Ammon's horn (tissue), 1 donor: ENCODE measurements around the gene PIP5K1B.
A peak's percentile ranks its signal among the peaks of the same experiment; 100 is the strongest.

Source experiments
- DNase-seq: peaks from one replicate; pipeline ENCODE4 v3.0.0-alpha.2; 2016; ENCODE audit warnings: low spot score

Gene PIP5K1B

DNA sequence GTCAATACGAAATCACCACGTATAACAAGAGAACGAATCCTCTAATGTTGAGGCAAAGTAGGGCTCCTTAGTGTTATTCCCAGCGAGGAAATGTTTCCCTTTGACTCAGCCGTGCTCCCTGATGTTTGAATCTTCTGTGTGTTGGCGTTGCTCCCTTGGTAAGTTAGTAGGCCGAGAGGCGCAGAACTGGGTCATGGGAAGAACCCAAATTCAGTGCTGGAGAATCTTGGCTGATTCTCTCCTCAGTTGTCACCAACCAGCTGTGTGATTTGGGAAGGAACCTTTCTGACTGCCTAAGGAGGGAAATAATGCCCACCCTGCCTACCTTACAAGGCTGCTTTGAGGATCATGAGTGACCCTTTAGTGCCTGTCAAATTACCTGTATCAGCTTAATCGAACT, 286.4 kb downstream of the PIP5K1B start:
- DNase-seq, result no peak

DNA sequence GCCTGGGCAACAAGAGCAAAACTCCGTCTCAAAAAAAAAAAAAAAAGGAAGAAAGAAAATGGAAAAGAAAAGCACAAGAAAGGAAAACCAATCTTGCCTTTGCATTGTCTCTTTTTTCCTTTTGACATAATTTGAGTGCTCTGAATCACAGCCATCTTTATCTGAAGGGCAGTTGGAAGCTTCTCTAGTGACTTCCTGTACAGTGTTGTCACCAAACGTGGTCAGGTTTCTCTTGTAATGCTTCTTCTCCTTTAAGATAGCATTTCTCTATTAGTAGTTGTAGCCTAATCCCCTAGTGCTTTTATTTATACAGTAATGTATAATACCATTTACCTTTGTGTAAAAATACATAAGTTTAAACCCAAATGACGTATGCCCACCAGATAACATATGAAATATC, 290.7 kb downstream of the PIP5K1B start:
- DNase-seq, result no peak

DNA sequence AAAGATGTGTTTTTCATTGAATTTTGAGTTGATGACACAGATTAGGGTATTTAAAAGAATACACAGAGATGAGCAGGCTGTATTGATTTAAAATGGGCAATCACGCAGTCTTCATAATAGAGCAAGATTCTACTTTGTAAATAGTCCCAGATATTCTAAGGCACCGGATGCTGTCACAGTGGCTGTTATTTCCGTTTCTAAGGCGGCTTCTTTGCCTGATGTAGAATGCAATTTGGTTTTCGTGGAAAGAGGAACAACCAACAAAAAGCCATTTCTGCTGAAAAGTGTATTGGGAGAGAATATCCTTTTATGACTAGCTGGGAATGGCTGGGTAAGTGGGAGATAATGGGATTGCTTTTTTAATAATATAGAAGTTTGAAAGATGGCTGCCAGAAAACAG, 291.4 kb downstream of the PIP5K1B start:
- peak; percentile 43 for DNase-seq

DNA sequence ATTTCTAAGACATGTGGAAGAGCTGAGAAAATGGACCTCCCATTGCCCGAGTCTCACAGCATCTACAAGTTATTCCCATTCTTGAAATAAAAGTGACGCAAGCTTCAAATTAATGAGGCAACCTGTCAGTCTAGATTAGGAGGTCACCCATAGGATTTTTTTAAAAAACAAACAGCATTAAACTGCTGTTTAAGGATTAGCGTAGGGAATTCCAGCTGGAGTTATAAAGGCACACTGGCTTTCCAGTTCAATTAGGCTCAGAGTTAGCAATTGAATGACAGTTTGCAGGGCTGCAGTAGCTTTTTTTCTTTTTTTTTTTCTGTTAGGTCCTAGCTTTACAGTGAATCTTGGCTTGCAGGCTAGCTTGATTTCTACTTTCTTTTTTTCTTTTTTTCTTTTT, 292.6 kb downstream of the PIP5K1B start:
- DNase-seq, result no peak

DNA sequence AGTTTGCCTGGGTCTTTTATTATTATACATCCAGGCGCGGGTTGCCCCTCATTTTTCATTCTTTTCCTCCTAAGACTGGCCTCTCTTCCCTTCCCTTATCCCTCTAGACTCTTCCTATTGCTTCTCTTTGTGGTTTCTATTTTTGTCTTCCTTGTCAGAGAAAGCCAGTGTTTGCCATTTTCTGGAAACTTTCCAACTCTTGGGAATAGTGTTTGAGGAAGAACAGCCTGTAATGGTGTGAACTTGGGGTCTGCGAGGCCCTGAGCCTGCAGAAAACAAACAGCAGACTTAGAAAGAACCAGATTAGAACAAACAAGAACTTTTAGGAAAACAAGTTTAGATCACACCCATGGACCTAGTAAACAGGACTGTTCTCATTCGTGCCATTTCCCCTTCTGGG, 293.3 kb downstream of the PIP5K1B start:
- DNase-seq, result no peak

DNA sequence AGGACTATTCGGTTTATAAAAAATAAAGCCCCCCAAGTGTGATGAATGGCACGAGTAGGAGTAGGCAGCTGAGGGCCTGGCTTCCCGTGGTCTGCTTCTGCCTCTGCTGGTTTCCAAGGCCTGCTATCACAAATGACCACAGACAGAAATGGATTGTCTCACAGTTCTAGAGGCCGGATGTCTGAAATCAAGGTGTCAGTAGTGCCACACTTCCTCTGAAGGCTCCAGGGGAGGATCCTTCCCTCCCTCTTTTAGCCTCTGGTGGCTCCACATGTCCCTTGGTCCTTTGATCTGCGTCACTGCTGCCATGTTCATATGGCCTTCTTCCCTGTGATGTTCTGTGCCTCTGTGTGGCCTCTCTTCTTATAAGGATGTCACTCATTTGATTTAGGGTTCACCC, 293.8 kb downstream of the PIP5K1B start:
- DNase-seq, result no peak

DNA sequence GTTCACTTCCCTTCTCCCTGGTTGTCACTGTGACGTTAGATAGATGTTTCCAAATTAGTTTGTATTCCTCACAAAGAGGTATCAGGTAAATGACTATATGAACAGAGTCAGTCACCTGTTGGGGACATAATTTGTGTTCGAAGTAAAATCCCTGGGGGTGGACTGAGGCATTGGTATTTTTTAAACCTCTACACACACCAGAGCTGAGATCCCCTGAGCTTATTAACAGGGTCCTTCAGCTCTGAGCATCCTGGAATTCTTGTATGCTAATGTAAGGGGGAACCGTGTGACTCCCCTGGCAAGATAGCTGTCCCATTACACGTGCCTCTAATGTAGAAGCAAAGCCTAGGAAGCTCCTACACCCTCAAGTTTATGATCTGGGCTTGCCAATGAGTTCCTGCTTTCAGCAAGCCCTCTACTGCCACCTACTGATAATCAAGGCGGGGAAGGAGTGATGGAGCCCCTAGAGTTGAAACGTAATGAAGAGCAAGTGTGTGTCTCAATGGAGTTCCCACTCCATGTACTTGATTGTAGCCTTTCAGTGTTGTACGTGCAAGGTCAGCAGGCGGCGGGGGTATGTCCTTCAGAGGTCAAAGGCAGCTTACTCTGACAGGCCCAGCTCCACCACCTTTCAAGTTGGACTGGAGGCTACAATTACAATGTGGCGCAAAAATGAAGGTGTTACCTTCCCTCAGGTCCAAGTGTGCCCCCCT, 294.5 kb downstream of the PIP5K1B start:
- peak; percentile 89 for DNase-seq

DNA sequence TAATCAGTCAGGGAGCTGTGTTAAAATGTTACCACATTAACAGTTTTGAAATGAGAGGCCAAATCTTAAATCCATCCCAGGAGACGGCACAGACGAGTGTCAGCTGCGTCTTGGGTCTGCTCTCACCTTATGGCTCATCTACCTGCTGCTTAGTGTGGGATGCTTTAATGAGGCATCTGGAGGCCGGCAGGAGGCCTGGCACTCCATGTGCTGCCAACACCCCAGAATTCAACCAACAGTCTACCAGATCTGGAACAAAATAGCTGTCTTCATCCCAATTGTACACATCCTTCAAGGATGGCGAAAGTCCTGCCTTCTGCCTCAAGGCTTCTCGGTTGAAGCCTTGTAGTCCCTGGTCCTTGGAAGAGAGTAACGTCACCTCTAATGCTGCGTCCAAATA, 296.9 kb downstream of the PIP5K1B start:
- no peak for DNase-seq

DNA sequence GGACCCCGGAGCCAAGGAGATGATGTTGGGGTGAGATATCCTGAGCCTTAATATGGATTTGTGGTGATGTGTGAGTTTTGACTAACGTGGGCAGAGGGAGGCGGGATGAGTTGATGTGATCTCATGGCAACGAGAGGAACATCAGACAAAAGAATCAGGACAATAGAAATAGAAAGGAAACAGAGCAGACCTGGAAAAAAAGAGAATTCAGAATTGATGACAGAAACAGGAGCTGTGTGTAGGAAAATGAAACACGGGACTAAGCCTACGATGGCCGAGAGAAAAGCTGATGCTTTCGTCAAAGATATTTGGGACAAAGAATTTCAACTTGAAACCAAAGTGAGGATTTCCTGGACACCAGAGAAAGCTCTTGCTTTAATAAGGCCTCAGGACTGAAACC, 298.0 kb downstream of the PIP5K1B start:
- DNase-seq, result no peak

DNA sequence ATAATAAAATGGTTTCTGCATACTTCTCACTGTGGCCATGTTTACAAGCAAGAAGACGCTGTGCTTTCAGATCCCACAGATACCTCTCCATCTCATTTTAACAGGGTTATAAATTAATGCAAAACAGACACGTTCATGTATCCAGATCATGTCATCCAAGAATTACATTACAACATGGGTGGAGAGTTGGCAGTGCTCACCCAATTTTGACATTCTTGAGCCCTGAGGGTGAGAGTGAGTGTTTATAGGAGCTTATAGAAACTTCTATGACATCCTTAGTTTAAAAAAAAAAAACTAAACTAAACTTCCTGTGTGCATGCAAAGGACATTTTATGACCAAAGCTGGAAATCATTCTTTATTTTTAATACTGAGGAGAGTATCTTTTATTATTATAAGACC, 299.8 kb downstream of the PIP5K1B start:
- no peak for DNase-seq

DNA sequence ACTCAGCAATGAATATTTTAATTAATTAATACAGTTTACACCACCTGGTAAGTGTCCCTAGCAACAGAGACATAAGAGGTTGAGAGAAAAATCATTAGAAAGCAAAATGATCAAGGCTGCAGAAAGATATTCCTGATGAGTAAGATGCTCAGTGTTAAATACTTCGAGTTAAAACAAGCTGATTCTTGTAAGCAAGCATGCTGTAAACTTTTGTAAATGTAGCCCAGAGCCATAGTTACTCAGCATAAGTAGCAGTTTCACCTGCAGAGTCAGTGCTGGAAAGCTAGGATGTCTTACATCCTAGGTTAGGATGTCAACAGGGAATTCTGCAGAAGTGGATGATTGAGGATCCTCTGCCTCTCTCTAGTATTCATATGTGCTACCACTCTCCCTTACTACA, 304.7 kb downstream of the PIP5K1B start:
- no peak for DNase-seq

DNA sequence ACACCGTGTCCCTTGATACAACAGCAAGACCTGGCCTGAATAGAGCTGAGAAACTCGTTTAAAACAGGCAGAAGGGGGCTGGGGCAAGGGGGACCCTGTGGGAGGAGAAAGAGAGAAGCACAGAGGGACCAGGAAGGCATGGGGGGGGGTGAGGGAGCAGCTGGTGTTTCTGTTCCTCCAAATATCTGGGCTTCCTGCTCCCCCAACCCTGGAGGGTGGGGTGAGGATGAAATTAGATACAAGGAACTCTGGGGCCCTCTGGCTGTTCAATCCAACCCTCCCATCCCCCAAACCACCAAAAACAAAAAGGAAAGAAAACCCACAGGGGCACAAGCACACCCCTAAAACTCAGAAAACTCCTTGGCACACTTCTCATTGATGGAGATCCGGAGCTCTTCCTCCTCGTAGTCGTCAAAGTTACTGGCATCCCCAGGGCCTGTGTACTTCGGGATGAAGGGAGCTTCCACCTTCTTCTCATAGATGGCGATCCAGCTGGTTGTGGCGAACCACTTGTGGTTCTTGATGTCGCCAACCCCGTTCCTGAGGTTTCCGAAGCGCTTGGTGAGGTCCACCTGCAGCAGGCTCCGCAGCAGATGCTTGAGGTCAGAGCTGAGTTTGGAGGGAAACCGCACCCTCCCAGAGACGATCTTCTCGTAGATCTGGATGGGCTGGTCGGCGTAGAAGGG, 307.8 kb downstream of the PIP5K1B start:
- no peak for DNase-seq

DNA sequence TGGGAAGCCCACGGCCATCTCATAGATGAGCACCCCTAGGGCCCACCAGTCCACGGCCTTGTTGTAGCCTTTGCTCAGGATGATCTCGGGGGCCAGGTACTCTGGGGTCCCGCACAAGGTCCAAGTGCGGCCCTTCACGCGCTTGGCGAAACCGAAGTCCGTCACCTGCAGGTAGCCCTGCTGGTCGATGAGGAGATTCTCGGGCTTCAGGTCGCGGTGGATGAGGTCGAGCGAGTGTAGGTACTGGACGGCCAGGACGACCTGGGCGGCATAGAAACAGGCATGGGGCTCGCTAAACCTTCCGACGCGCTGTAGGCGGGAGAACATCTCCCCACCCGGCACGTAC, 308.3 kb downstream of the PIP5K1B start:
- DNase-seq, result no peak

DNA sequence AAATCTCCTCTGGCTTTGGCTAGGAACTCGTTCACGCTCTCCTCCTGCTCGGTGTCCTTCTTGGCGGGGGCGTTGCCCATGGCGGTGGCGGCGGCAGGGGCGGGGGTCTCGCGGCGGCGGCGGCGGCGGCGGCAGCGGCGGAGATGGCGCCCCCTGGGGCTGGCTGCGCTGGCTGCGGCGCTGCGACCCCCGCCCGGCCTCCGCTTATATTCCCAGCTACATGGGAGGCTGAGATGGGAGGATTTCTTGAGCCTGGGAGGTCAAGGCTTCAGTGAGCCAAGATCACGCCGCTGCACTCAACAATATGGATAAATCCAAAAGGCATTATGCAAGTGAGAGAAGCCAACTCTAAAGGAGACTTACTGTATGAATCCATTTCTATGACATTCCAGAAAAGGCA, 309.0 kb downstream of the PIP5K1B start, which contains the start of gene PRKACG:
Gene PRKACG (minus strand): TSS at position 101 of the 400 bp plus-strand sequence. CDS start 21 bp downstream, at position 80.
- DNase-seq, result no peak

DNA sequence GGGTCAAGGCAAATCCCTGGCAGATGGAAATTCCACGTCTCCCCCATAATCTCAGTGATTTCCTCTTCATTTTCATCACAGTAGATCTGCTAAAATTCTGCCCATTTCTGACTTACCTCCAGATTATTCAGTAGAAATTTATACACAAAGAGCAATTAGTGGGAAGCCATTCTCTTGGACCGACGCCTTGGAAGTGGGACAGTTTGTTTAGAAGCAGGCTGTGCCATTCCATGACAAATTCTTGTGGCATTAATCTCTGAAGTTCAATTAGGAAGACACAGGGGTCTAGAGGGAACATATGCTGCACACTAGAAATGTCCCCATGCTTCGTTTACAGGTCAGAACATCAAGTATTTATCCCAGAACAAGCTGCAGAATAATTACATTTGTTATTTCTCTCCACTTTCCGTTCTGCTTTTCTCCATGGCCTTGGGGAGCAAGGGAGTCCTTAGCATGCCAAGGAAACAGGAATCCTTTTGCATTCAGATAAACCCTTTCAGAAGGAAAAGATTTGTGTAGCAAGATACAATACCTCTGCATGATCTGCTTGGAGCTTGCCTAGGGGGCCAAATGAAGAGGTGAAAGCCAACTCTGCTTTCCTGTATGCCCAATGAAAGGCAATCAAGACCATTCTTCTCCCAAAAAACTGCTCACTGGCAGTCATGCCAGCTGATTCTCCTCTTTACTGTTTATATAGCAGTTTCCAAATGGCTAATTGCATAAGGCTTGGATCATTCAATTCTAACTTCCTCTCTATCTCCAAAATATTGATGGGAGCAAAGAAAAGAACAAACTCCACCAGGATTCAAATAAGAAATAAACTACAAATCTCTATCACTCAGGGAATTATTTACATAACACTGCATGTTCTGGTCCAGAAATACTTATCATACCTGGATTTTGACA, 311.4 kb downstream of the PIP5K1B start:
- DNase-seq, result no peak

DNA sequence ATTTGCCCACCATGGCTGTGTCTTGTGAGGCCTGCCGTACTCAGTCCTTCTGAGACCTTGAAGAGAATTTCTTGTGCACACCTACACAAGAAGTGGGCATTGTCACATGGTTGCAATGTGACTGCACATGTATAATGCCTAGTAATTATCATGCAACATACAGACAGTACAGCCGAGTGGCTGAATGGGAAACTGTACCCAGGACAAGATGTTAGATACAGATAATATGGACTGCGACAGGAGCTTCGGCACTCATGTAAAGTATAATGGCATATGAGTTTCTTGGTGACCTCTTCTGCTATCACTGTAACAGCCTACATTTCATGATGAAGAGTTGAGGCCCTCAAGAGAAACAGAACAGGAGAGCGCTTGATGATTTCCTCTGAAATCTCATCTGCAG, 313.7 kb downstream of the PIP5K1B start:
- no peak for DNase-seq

DNA sequence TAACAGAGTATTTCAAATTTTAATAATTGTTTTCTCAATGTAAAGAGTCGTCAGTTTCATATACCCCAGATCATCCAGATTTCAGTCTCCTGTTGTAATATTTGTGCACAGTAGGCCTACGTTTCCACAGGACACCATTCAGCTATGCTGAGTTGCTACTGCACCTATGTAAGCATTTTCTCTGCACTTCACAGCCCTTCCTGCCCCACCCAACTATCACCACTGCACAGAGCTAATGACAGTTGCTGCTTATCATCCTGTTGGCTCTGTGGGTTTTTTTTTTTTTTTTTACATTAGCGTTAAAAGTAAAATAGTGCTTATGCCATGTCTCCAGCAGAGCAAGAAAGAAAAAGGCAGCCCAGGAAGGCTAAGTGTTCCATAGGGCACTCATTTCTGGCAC, 314.8 kb downstream of the PIP5K1B start:
- no peak for DNase-seq

DNA sequence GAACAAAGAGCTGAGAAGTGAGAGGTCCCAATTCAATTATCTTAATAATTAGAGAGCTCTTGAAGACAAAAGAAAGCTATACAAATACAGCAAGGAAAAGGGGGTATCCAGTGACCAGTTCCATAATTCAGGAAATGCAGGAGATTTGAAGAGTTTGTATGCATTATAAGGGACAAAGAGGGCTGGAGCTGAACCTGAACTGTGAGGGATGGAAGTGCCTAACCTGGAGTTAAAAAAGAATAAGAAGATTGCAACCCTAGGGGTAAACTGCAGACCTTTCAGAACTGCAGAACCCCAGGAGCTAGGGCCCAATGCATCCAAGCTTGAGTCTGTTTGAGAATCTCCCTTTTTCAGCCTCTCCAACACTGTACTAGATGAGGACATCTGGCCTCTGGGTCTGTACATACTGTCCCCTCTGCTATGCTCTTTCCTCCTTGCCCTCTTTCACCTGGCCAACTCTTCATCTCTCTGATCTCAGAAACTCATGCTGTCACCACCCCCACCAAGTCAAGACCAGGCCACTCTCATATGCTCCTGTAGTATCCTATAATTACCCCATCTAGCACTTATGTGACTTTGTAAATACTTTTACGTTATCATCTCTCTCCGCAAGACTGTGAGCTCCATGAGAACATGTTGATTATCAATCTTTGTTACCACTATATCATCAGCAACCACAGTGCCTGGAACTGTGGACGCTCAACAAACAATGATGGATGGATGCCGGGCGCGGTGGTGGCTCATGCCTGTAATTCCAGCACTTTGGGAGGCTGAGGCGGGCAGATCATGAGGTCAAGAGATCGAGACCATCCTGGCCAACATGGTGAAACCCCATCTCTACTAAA, 315.5 kb downstream of the PIP5K1B start:
- DNase-seq, result no peak

DNA sequence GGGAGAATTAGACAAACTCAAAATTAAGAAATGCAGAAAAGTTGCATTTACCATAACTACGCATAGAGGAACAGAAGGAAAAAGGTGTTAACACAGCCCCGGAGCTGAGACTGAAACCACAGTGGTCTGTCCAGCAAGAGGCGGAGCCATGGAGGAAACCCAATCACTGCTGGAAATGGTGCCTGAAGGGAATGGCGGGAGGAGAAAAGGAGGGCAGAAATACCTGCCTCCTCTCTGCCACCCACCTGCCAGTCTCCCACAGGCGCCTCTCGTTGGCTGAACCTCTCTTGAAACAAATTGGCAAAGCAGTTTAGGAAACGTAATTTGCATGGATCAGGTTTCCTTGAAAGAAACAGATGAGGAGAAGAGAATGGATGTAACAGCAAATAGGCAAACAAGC, 318.6 kb downstream of the PIP5K1B start:
- no peak for DNase-seq

DNA sequence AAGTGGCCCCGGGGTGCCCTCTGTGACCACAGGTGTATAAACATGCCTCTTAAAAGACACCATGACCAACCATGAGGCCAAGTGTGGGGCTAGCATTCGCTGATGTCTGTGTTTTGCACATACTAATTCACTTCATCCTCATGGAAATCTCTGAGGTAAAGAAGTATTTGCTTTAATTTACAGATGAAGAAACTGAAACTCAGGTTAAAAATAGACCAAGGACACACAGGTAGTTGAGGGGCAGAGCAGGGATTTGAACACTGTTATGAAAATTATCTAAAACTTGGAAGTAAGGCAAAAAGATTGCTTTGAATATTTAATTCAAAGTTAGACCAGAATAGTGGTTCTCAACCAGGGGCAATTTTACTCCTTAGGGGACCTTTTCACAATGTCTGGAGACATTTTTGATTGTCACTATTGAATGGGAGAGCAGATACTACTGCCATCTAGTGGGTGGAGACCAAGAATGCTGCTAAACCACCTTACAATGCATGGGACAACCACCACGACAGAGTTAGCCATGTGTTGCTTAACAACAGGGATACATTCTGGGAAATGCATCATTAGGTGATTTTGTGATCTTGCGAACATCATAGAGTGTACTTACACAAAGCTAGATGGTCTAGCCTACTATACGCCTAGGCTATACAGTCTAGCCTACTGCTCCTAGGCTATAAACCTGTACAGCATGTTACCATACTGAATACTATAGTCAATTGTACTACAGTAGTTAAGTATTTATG, 322.5 kb downstream of the PIP5K1B start:
- peak; percentile 81 for DNase-seq

DNA sequence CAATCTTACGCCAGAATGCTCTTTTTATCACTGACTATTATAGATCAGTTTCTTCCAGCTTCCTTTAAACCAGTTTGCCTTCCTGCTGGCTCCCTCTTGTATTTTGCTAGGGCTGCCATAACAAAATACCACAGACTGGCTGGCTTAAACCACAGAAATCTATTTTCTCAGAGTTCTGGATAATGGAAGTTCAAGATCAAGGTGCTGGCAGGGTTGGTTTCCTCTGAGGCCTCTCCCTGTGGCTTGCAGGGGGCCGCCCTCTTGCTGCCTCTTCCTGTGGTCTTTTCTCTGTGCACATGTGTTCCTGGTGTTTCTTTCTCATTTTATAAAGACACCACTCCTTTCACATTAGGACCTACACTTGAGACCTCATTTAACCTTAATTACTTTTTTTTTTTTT, 323.7 kb downstream of the PIP5K1B start:
- no peak for DNase-seq
